ENCODE results near the gene AKAP12.

DNA sequence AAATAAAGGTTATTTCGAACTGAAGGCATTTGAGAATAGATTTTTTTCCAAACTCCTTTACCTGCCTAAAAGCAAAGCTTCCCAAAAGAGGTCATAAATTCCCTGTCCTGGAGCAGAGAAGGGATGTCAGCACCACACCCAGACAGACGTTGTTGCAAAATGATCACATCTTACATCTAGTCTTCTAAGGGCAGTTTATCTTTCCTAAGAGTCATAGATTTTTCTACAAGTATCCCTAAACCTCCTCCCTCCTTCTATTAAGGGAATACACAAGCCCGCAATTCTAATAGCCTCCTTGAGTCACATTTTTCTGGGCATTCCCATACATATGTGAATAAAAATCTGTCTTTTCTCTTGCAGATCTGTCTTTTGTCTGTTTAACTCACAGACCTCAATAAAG lies 20.6 kb upstream of the AKAP12 start:
- TF ChIP-seq, protein P1, sequence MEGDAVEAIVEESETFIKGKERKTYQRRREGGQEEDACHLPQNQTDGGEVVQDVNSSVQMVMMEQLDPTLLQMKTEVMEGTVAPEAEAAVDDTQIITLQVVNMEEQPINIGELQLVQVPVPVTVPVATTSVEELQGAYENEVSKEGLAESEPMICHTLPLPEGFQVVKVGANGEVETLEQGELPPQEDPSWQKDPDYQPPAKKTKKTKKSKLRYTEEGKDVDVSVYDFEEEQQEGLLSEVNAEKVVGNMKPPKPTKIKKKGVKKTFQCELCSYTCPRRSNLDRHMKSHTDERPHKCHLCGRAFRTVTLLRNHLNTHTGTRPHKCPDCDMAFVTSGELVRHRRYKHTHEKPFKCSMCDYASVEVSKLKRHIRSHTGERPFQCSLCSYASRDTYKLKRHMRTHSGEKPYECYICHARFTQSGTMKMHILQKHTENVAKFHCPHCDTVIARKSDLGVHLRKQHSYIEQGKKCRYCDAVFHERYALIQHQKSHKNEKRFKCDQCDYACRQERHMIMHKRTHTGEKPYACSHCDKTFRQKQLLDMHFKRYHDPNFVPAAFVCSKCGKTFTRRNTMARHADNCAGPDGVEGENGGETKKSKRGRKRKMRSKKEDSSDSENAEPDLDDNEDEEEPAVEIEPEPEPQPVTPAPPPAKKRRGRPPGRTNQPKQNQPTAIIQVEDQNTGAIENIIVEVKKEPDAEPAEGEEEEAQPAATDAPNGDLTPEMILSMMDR (IDR thresholded peaks at IDR 0.05; ENCODE audit: poor library complexity, severe bottlenecking) = no peak
- TF ChIP-seq POLR2AphosphoS5 (IDR thresholded peaks at IDR 0.05) = no peak
- TF ChIP-seq, protein P2, sequence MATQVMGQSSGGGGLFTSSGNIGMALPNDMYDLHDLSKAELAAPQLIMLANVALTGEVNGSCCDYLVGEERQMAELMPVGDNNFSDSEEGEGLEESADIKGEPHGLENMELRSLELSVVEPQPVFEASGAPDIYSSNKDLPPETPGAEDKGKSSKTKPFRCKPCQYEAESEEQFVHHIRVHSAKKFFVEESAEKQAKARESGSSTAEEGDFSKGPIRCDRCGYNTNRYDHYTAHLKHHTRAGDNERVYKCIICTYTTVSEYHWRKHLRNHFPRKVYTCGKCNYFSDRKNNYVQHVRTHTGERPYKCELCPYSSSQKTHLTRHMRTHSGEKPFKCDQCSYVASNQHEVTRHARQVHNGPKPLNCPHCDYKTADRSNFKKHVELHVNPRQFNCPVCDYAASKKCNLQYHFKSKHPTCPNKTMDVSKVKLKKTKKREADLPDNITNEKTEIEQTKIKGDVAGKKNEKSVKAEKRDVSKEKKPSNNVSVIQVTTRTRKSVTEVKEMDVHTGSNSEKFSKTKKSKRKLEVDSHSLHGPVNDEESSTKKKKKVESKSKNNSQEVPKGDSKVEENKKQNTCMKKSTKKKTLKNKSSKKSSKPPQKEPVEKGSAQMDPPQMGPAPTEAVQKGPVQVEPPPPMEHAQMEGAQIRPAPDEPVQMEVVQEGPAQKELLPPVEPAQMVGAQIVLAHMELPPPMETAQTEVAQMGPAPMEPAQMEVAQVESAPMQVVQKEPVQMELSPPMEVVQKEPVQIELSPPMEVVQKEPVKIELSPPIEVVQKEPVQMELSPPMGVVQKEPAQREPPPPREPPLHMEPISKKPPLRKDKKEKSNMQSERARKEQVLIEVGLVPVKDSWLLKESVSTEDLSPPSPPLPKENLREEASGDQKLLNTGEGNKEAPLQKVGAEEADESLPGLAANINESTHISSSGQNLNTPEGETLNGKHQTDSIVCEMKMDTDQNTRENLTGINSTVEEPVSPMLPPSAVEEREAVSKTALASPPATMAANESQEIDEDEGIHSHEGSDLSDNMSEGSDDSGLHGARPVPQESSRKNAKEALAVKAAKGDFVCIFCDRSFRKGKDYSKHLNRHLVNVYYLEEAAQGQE (IDR thresholded peaks at IDR 0.05; ENCODE audit: borderline replicate concordance) = no peak
- no peak for TF ChIP-seq TAF1 (IDR thresholded peaks at IDR 0.05; ENCODE audit: low read depth)
- no peak for TF ChIP-seq RAD21 (conservative IDR thresholded peaks at IDR 0.05)

Data from neural cell (in vitro differentiated cells).